NCI-H2171 treated with DMSO at 0.1 percent for 48 hours (cell line): ENCODE measurements around the gene CENPN.

Source experiments
- DNase-seq: peaks from one replicate; lab custom pipeline; 2025; lab: John Stamatoyannopoulos, UW

Gene CENPN, protein sequence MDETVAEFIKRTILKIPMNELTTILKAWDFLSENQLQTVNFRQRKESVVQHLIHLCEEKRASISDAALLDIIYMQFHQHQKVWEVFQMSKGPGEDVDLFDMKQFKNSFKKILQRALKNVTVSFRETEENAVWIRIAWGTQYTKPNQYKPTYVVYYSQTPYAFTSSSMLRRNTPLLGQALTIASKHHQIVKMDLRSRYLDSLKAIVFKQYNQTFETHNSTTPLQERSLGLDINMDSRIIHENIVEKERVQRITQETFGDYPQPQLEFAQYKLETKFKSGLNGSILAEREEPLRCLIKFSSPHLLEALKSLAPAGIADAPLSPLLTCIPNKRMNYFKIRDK

DNA sequence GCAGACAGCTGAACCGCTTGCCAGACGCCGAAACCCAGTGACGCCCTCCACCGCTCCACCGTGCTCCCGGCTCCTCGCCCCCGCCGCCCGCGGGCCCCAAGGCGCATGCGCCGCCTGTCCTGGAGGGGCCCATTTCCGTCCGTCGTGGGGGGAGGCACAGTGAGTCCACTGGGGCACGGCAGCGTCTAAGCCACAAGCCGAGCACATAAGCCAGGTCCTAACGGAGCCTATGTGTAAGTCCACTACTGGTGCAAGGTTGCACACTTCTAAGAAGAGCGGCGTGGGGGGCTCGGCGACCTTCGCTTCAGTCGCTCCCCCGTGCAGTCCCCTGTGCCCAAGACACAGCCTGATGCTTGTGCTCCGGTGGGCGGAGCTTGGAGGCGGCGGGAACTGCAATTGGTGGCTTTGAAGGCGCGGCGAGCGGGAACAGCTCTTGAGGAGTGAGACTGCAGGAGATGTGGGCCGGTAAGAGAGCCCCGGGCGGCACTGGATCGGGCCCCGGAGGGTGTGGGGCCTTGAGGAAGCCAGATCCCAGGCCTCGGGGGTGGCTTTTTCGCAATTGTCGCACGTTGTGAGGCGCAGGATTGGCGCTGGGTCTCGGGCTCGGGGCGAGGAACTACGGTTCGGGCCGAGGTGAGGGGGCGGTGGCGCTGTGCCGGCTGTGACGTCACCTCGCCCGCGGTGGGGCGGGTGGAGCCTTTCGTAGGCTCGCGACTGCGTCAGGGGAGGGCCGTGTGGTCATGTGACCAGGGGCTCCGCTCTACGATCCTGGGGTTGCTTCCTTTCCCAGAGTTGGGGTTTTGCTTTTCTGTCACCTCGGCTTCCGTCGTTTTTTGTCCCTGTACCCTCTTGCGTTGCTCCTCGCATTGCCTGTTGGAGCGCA is at the start of gene CENPN, which contains the start of gene CMC2:
Gene CENPN (plus strand): TSS at position 402 of the 883 bp plus-strand sequence. CDS start 4,726 bp downstream, outside the sequence.
Gene CMC2 (minus strand): TSS at position 73 of the 883 bp plus-strand sequence. CDS start 9,491 bp downstream, outside the sequence.
- DNase-seq, result peak; percentile 96

DNA sequence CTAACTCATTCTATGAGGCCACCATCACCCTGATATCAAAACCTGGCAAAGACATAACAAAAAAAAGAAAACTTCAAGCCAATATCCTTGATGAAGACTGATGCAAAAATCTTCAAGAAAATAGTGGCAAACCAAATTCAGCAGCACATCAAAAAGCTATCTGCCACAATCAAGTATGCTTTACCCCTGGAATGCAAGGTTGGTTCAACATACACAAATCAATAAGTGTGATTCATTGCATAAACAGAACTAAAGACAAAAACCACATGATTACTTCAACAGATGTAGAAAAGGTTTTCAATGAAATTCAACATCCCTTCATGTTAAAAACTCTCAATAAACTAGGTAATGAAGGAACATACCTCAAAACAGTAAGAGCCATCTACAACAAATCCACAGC is 48.7 kb upstream of the CENPN start:
- no peak for DNase-seq

DNA sequence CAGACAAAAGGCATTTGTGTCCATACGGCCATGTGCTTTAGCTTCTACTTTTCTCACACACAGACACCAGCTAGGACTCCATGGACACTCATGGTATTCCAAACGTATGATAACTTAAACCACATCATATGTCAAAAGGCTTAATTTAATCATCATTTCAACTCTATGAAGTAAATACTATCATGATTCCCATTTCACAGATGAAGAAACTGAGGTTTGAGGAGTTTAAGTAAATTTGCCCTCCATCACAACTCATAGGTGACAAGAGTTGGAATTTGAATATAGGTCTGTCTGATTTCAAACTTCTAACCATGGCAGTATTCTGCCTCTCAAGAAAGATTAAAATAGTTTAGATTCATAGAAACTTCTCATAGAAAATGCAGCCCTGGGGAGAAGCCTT is 44.1 kb upstream of the CENPN start:
- DNase-seq, result no peak

DNA sequence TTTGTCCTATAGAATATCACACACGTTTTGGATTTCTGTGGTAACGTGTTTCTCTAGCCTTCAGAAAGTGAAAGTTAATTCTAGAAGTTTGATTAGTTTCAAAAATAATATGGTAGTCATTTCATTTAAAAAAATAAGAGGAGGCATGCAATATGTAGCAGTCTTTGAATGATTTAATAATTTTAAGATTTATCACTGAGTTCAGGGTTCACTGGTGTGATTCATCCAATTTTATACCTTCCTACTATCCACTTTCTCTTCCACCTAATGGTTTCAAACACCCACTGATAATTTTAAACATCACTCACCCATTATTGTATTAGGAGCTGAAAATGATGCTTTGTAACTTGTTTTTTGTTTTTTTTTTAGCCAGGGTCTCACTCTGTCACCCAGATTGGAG is 42.7 kb upstream of the CENPN start:
- no peak for DNase-seq

DNA sequence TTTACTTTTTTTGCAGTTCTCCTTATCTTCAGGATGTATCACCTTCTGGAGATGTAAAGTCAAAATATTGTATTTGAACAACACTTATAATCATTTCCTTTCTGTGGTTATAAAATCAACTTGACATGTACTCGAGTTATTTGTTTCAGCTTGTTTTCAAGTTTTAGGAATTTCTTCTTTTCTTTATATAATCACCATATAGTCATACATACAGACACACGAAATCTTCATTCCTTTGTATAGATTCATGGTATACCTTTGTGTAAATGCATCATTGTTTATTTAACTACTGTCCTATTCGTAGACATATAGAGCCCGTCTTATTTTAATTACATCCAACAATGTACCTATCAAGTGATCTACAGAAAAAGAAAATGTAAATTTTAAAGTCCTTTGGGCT is 40.4 kb upstream of the CENPN start:
- no peak for DNase-seq

DNA sequence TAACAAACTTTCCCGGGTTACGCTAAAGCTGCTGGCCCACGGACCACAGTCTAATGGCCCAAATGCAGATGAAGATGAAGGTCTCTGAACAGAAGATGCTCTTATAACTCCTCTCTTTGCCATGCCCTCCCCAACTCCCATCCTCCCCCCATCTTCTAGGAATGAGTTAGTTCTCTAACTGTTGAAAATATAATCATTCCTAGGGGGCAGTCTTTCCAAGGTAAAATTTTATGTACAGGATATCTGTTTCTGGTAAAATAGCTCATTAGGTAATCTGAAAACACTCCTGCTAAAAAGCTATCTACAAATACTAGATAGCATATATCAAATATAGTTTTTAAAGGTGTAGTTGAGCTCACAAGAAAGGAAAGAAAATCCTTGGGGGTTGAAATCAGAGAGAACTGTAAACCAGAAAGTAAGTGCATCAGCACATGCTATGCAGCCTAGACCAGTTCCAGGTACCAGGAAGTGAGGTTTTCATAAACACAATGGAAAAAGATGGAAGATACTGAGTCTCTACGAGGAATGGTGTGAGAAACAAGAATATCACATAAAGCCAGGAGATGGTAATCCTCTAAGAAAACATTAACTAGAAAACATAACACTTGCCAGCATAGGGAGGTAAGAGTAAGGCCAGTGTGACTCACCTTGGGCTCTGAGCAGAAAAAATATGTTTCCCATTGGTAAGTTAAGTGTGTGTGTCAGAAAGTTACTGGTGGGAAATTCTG is 38.5 kb upstream of the CENPN start:
- no peak for DNase-seq

DNA sequence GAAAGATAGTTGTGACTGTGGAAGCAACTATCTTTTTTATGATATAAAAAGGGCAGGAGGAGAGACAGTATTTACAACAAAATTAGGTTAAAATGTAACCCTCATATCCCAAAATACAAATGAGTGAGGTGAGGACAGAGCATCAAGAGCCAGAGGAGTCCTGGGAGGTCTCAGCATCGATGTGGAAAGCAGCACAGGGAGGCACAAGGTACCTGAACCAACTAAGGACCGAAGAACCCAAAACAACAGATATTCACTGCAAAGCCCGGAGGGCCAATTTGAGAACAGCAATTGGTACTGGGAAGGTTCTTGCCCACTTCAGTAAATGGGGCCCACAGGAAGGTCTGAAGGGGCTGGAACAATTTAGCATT is 37.9 kb upstream of the CENPN start:
- no peak for DNase-seq

DNA sequence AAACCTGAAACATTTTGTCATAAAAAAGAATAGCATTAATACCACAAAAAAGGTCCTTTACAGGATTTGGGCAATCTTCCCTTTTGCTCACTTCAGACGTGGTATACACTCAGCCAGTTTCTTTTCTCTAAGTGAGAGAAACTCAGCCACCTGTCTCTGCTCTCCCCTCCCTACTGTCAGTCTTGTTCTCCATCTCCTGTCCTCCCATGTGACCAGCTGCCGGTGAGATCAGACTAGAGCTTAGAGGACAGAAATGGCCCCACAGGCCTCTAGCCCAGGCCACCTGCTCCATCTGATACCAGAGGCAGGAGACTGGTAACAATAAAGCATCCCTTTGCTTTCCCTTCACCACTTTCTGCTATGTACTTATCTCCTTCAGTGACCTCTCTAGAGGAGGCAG is 35.2 kb upstream of the CENPN start:
- peak; percentile 74 for DNase-seq

DNA sequence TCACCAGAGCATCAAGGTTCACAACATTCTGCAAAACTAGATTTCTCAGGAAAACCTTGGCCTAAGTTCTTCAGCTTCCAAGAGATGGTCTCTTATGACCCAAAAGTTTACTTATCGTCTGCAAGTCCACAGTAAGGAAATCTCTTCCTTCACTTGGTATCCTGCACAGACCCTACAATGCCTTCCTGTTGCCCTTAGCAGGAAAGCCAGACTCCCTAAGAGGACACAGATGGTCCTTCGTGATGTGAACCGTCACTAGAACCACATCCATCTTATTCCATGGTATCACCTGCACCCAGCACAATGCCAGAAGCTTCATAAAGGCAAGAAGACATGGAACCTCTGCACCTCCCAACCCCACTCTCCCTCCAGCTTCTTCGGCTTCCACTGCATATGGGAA is 34.4 kb upstream of the CENPN start:
- DNase-seq, result no peak

DNA sequence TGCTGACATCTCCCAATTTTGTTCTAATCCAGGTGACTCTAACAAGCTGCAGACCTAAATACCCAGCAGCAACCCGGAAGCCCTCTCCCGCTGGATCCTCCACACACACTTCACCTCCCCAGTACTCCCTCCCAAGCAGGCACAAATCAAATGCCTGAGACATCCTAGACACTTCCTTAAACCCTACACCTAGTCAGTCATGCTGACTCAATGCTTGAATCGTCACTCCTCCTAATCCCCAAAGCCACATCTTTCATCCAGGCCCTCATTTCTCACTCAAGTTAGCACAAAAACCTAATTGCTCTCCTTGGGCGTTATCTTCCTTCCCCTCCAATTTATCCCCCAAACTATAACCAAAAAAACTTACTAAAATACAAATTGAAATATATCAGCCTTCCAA is 33.0 kb upstream of the CENPN start:
- no peak for DNase-seq

DNA sequence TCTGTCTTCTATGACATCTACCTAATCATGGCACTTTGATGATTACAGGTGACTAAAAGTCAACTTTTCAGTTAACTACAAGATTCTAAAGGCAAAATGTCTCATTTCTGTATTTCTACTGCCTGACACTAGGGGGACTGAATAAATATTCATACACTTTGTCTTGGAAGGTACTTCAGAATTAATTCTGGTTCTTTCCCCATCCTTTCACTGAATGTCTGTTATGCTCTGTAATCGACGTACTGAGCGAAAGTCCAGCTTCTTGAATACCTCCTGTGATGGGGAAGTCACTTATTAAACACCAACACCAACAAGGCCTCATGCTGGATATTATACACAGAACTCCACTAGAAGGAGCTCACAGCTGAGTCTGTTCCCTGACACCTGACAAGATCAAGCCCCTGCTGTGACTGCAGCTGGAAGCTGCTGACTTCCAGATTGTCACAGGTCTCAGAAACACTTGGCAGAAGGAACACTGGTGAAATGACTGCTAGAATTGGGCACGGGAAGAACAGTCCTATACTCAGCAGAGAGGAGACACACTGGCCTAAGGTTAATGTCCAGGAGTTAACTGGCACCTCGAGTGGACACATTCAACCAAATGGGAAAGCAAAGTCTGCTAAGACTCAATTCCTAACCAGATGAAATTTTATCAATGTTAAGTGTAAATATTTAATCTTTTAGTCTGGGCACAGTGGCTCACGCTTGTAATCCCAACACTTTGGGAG is 32.2 kb upstream of the CENPN start:
- peak; percentile 86 for DNase-seq

DNA sequence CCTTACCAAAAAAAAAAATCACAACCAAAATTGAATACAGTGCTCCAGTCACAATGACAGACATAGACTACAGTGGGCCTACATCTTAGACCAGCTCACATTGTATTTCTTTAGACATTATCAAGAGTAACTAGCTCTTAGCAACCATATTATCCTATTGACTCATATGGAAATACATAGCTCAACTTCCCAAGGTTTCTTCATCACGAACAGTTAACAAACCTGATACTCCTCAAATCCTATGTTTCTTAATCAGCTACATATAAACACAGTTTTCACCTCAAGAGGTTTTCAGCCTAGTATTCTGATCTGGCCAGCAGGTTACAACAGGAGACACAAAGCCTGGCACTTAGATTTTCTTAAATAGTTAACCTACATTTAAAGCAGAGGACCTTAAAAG is 30.1 kb upstream of the CENPN start:
- DNase-seq, result no peak

DNA sequence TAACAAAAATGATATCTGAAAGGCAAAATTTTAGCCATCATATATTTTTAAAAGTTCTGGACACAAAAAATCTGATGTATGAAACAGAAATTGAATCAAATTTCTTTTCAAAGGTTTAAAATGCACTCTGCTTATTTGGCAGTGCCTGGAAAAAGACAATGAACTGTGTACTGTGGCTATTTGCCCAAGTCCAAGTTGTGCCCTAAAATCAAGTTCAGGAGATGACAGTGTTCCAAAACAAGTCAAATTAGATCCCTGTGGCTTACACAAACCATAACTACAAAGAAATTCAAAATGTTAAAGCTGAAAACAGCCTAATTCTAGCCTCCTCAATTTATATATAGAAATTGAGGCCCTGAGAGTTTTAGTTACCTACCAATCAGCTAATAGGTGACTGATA is 25.9 kb upstream of the CENPN start:
- no peak for DNase-seq

DNA sequence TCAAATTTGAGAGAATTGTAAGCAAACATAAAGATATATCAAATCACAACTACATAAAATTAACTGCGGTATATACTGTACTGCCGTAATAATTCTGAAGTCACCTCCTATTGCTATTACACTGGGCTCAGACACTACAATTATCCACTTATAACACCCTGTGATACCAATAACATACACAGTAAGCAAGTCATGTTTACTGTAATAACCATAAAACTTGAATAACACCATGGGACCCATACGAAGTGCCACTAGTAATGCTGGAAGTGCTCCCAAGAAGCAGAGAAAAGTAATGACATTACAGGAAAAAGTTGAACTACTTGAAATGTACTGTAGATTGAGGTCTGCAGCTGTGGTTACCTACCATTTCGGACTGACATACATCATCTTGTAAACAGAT is 24.4 kb upstream of the CENPN start:
- no peak for DNase-seq

DNA sequence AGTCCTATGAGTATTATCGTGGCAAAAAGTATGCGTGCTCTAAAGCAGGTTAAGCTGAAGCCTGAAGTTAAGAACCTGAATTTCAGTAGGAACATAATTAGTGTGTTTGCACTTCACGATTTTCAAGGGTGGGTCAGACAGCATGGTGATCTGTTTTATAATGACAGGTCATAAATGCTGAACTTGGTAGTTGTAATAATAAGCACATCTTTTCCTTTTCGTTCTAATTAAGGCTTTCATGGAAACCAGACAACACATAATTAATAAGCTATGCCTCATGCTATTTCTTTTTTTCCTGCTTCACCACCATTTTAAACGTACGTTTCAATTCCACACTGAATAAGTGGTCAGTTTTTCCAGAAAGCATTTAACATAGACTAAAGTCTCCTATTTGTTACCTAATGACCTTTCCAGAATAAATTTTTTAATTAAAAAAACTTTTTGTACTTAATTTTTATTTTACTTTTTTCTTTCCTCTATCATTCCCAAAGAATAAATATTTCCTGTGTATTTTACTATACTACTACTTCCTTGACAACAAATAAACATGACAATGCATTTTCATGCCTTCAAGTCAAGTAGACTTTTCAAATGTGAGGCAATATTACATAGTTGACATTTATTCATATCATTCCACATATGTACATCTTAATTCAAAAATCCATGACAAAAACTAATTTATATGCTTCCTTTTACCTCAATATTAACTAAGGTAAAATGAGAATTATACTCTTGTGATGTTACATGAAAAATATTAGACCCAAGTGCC is 22.7 kb upstream of the CENPN start:
- no peak for DNase-seq

DNA sequence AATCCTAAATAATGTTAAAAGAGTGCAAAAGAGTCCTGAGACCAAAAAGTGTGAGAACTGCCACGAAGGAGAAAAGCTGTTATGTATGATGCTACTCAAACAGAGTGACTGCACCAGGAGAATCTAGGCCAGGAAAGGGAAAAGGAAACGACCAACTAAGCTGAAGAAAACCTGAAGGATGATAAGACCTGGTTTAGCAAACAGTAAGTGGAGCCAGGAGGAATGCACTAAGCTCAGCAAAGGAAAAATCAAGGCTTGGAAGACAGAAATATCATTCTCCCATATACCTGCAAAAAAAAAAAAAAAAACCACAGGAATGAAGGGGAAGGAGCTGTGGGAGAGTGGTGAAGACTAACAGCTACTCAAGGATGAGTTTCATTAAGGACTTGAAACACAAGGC is 21.4 kb upstream of the CENPN start:
- DNase-seq, result no peak

DNA sequence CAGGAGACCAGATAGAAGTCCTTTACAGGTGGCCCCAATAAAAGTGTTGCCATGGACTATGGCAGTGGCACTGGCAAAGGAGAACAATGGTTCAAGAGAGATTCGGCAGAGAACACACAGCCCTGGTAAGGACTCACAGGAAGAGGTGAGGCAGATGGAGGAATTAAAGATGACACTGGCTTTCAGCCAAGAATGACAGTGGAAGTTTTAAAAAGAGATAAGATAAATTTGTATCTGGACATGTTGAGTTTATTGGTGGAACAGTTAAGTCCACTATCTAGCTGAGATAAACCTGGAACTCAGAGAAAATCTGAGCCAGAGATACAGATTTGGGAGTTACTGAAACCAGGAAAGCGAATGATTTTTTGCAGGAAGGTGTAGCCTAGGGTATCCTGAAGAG is 20.5 kb upstream of the CENPN start:
- DNase-seq, result peak; percentile 24

DNA sequence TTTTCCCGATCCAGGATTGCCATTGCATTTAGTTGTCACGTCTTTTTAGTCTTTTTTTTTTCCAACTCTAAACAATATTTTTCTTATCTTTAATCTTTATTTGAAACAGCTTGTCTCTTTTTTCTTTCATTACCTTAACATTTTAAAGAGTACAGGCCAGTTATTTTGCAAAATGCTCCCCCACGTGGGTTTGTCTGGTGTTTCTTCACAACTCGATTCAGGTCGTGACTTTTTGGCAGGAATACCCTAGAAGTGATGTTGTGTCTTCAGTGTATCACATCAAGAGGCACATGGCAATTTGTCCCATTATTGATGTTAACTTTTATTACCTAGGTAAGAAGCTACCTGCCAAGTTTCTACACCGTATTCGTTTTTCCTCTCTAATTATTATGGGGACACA is 18.3 kb upstream of the CENPN start:
- no peak for DNase-seq

DNA sequence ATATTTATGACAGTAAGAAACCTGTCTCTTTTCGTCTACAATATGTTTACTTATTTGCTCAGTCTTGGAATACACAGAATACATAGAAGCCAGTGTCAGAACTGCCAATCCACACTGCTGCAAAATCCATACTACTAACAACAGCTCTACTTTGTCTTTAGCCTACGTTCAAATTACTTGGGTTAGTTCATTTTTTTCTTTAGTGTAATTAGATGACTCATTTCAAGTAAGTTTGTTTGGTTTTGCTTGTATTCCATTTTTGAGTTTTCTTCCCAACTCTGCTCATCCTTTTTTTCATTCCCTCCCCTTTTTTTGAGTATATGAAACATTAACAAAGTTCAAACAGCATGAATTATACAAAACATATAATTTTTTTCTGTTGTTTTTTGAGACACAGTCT is 17.2 kb upstream of the CENPN start:
- DNase-seq, result no peak

DNA sequence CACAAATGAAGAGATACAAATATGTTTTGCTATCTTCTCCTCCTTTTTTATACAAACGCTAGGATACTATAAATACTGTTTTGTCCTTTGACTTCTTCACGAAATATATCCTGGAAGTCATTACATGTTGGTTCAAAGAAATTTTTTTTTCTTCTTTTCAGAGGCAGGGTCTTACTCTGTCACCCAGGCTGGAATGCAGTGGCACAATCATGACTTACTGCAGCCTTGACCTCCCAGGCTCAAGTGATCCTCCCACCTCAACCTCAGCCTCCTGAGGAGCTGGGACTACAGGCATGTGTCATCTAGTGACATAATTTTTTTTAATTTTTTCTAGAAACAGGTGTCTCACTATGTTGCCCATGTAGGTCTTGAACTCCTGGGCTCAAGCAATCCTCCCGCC is 16.4 kb upstream of the CENPN start:
- no peak for DNase-seq

DNA sequence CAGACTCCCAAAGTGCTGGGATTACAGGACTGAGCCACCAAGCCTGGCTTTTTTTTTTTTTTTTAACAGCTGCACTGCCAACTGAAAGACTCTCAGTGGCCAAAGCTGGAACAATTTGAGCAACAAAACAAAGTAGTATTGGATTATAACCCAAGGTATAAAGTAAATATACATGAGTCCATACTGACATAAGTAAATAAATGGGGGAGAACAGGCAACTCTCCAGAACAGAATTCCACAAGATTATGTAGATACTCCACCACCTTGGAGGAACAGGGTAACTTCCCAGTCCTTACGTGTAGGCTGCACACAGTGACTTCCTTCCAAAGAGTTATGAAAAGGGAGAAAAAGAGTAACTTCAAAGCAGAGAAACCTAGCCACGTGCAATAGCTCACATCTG is 16.0 kb upstream of the CENPN start:
- DNase-seq, result no peak
